ENCODE results near the gene EXOC6. TPM values are rescaled to one million over a fixed set of nuclear protein-coding genes. Genes with fewer than 3 reads are reported as not detected.

The EXOC6 gene, protein sequence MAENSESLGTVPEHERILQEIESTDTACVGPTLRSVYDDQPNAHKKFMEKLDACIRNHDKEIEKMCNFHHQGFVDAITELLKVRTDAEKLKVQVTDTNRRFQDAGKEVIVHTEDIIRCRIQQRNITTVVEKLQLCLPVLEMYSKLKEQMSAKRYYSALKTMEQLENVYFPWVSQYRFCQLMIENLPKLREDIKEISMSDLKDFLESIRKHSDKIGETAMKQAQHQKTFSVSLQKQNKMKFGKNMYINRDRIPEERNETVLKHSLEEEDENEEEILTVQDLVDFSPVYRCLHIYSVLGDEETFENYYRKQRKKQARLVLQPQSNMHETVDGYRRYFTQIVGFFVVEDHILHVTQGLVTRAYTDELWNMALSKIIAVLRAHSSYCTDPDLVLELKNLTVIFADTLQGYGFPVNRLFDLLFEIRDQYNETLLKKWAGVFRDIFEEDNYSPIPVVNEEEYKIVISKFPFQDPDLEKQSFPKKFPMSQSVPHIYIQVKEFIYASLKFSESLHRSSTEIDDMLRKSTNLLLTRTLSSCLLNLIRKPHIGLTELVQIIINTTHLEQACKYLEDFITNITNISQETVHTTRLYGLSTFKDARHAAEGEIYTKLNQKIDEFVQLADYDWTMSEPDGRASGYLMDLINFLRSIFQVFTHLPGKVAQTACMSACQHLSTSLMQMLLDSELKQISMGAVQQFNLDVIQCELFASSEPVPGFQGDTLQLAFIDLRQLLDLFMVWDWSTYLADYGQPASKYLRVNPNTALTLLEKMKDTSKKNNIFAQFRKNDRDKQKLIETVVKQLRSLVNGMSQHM
- 10 to 100 TPM; 10.5 to 82.1 (median 31.7) TPM for total RNA-seq

- TF ChIP-seq, protein P1, sequence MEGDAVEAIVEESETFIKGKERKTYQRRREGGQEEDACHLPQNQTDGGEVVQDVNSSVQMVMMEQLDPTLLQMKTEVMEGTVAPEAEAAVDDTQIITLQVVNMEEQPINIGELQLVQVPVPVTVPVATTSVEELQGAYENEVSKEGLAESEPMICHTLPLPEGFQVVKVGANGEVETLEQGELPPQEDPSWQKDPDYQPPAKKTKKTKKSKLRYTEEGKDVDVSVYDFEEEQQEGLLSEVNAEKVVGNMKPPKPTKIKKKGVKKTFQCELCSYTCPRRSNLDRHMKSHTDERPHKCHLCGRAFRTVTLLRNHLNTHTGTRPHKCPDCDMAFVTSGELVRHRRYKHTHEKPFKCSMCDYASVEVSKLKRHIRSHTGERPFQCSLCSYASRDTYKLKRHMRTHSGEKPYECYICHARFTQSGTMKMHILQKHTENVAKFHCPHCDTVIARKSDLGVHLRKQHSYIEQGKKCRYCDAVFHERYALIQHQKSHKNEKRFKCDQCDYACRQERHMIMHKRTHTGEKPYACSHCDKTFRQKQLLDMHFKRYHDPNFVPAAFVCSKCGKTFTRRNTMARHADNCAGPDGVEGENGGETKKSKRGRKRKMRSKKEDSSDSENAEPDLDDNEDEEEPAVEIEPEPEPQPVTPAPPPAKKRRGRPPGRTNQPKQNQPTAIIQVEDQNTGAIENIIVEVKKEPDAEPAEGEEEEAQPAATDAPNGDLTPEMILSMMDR (IDR thresholded peaks at IDR 0.05) = peak in 2 of 6 experiments; percentile 27 to 28
- TF ChIP-seq POLR2A (IDR thresholded peaks at IDR 0.05) = peak; percentile 15 to 21
- Histone ChIP-seq H3K36me3 (no peaks in the 10 kb centered on the region), H3K4me1 (peaks cover 0 to 3% (median 0%) of the 10 kb centered on the region in 4 donors), H3K9me3 (no peaks in the 10 kb centered on the region), H3K4me3 (peak within 1 kb of the TSS; percentile 87 to 99 (median 92)), H3K27ac (peak within 1 kb of the TSS; percentile 90 to 96 (median 92)), H3K27me3 (no peaks in the 10 kb centered on the region)
- DNase-seq = peak; percentile 83 to 93 (median 93)
Observed at GRCh38 chr10:92848441-92849233, at the start of gene EXOC6. Gene EXOC6, plus strand, starts transcription at chr10:92848520. Its CDS starts 14 bp downstream, at chr10:92848534.

GRCh38 chr10:92799568-92799967 lies 48.8 kb upstream of the EXOC6 start:
- Histone ChIP-seq H3K27me3 (no peaks in the 10 kb centered on the region), H3K4me3 (no peak overlapping the region), H3K27ac (no peak overlapping the region), H3K4me1 (no peaks in the 10 kb centered on the region), H3K9me3 (no peaks in the 10 kb centered on the region), H3K36me3 (no peaks in the 10 kb centered on the region)
- no peak for TF ChIP-seq POLR2A (IDR thresholded peaks at IDR 0.05)
- TF ChIP-seq, protein P1 (IDR thresholded peaks at IDR 0.05) = no peak
- DNase-seq = no peak

- DNase-seq = no peak
- Histone ChIP-seq H3K9me3 (no peaks in the 10 kb centered on the region), H3K27ac (no peak overlapping the region), H3K4me3 (no peak overlapping the region), H3K36me3 (no peaks in the 10 kb centered on the region), H3K4me1 (no peaks in the 10 kb centered on the region), H3K27me3 (no peaks in the 10 kb centered on the region)
- TF ChIP-seq, protein P1 (IDR thresholded peaks at IDR 0.05) = no peak
- no peak for TF ChIP-seq POLR2A (IDR thresholded peaks at IDR 0.05)
Observed at GRCh38 chr10:92800134-92800733, 48.1 kb upstream of the EXOC6 start.

DNA sequence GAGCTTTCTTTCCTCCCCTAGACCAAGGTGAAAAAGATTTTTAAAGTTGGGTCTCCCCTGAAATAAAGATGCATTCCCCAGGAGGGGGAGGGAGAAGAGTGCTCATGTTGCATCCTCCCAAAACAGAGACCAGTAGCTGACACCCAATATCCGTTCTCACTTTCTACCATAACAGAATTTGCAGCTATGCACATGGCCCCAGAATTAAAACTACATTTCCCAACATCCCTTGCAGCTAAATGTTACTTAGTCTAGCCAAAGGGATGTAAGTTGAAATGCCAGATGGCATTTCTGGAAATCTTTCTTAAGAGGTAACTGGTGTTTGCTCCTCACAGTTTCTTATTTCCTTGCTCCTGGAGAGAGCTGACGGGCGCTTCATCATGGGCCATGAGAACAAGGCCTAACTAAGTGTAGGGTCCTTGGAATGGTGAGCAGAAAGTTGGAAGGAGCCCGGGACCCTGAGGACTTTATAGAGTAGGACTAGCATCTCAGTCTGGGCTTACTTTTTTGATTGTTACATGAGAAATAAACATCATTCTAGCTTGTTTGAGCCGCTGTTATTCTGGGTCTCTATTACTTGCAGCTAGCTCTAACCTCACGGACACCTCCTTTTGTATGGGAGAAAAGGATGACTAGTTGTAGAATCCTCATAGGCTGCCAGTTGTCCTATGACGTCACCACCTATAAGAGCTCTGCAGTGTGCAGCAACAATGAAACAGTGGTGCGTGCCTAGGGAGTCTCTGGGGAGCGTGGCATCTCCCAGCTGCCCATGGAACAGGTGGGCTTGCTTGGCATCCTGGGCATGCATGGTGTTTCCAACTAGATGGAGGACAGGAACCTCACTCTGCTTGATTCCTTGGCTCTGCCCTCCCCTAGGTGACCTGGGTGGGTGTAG lies 46.1 kb upstream of the EXOC6 start:
- Histone ChIP-seq H3K27me3 (no peaks in the 10 kb centered on the region), H3K27ac (no peak overlapping the region), H3K4me1 (no peaks in the 10 kb centered on the region), H3K36me3 (no peaks in the 10 kb centered on the region), H3K4me3 (no peak overlapping the region), H3K9me3 (no peaks in the 10 kb centered on the region)
- no peak for DNase-seq
- TF ChIP-seq, protein P1 (IDR thresholded peaks at IDR 0.05) = no peak
- TF ChIP-seq POLR2A (IDR thresholded peaks at IDR 0.05) = no peak
